DND-41 (cell line): Measurements from ENCODE around the gene PIN4.

Source experiments
- ATAC-seq: fragments of 200-7000 bp; cut with Tn5 transposase; 3 replicates; pipeline ENCODE4 v1.9.1; 2021; ENCODE audit warnings: low read depth; ENCODE audit not compliant: insufficient read depth
- DNase-seq: peaks from one replicate; pipeline ENCODE4 v3.0.0-alpha.2; 2020
- H2AFZ ChIP-seq: 2 replicates; pipeline ENCODE4 v1.6.0; 2012; ENCODE audit warnings: low read depth, low read length
- H3K27ac ChIP-seq: 2 replicates; pipeline ENCODE4 v1.5.1; 2012; ENCODE audit warnings: low read length, inconsistent platforms
- H3K27me3 ChIP-seq: fragments of 200-600 bp; sonication (generic); 2 replicates; pipeline ENCODE4 v1.6.0; 2012; ENCODE audit warnings: low read length, mild to moderate bottlenecking, inconsistent platforms; ENCODE audit not compliant: insufficient read depth, poor library complexity
- H3K36me3 ChIP-seq: 2 replicates; pipeline ENCODE4 v1.5.1; 2012; ENCODE audit warnings: low read length, inconsistent platforms; ENCODE audit not compliant: insufficient read depth
- H3K4me1 ChIP-seq: 2 replicates; pipeline ENCODE4 v1.5.1; 2012; ENCODE audit warnings: mild to moderate bottlenecking, low read length; ENCODE audit not compliant: insufficient read depth
- H3K4me2 ChIP-seq: 2 replicates; pipeline ENCODE4 v1.6.0; 2012; ENCODE audit warnings: mild to moderate bottlenecking, moderate library complexity, low read length, inconsistent platforms; ENCODE audit not compliant: insufficient read depth
- H3K4me3 ChIP-seq, 2 experiments: fragments of 200-600 bp in 1 of 2; shearing (Covaris generic) in 1 of 2; 2 replicates each; pipeline ENCODE4 v1.5.1; 2012 to 2016; ENCODE audit warnings: inconsistent platforms in 2 of 2, low read length in 2 of 2, mild to moderate bottlenecking in 2 of 2, low read depth in 1 of 2, moderate library complexity in 1 of 2
- H3K79me2 ChIP-seq: 2 replicates; pipeline ENCODE4 v1.6.0; 2012; ENCODE audit warnings: low read length, inconsistent platforms; ENCODE audit not compliant: insufficient read depth
- H3K9ac ChIP-seq: 2 replicates; pipeline ENCODE4 v1.6.0; 2012; ENCODE audit warnings: low read depth, mild to moderate bottlenecking, inconsistent platforms, low read length, moderate library complexity
- H3K9me3 ChIP-seq: 2 replicates; pipeline ENCODE4 v1.5.1; 2012; ENCODE audit warnings: low read length, moderate library complexity, mild to moderate bottlenecking, inconsistent platforms; ENCODE audit not compliant: insufficient read depth, severe bottlenecking
- H4K20me1 ChIP-seq: 2 replicates; pipeline ENCODE4 v1.6.0; 2012; ENCODE audit warnings: low read length; ENCODE audit not compliant: insufficient read depth
- CTCF ChIP-seq: IDR thresholded peaks from 2 replicates; pipeline ENCODE4 v1.5.1; 2012; ENCODE audit warnings: borderline replicate concordance, low read length, moderate library complexity, mild to moderate bottlenecking; ENCODE audit not compliant: poor library complexity, severe bottlenecking; ENCODE audit errors: extremely low read depth
- EZH2 ChIP-seq: IDR thresholded peaks from 3 replicates; pipeline ENCODE4 v1.6.1; 2012; ENCODE audit warnings: borderline replicate concordance, low read depth, mild to moderate bottlenecking, moderate library complexity, low read length, inconsistent platforms; ENCODE audit not compliant: severe bottlenecking

The PIN4 gene

GRCh38 chrX:72181178-72182125 lies at the start of gene PIN4:
Gene PIN4, plus strand, starts transcription at chrX:72181757. Its CDS starts 29 bp downstream, at chrX:72181786.
- H3K36me3 ChIP-seq: peaks cover 6% of the 10 kb centered on the region; the same call in 1 of the 2 replicates
- DNase-seq: peak; percentile 95
- ATAC-seq: peak; percentile 93
- H3K4me2 ChIP-seq: peak within 1 kb of the TSS; percentile 86
- peaks cover 35% of the 10 kb centered on the region for H3K79me2 ChIP-seq
- H3K4me1 ChIP-seq: peaks cover 32% of the 10 kb centered on the region
- H3K27me3 ChIP-seq: no peaks in the 10 kb centered on the region
- H3K27ac ChIP-seq: peak within 1 kb of the TSS; percentile 97
- TF ChIP-seq EZH2: no peak
- TF ChIP-seq CTCF: no peak
- peak within 1 kb of the TSS; percentile 43 to 81; a peak in 3 of 4 replicates for H3K4me3 ChIP-seq
- H4K20me1 ChIP-seq: no peaks in the 10 kb centered on the region; the same call in 1 of the 2 replicates
- peak within 1 kb of the TSS; percentile 79 for H2AFZ ChIP-seq
- peak within 1 kb of the TSS; percentile 66 for H3K9ac ChIP-seq
- no peaks in the 10 kb centered on the region for H3K9me3 ChIP-seq

GRCh38 chrX:72132456-72132855 lies 49.1 kb upstream of the PIN4 start:
- no peak for TF ChIP-seq CTCF
- no peak for TF ChIP-seq EZH2
- Histone ChIP-seq H2AFZ (no peak overlapping the region), H4K20me1 (no peaks in the 10 kb centered on the region), H3K27me3 (no peaks in the 10 kb centered on the region), H3K9ac (no peak overlapping the region), H3K9me3 (no peaks in the 10 kb centered on the region), H3K79me2 (no peaks in the 10 kb centered on the region), H3K4me1 (no peaks in the 10 kb centered on the region), H3K27ac (no peak overlapping the region), H3K36me3 (no peaks in the 10 kb centered on the region), H3K4me3 (no peak overlapping the region), H3K4me2 (no peak overlapping the region)
- DNase-seq (no peak), ATAC-seq (no peak)

GRCh38 chrX:72133851-72134546 lies 47.6 kb upstream of the PIN4 start:
- H3K4me3 ChIP-seq: no peak overlapping the region
- H3K36me3 ChIP-seq: no peaks in the 10 kb centered on the region
- no peaks in the 10 kb centered on the region for H3K9me3 ChIP-seq
- no peak for ATAC-seq
- no peak for DNase-seq
- H3K9ac ChIP-seq: no peak overlapping the region
- H3K27me3 ChIP-seq: no peaks in the 10 kb centered on the region
- no peaks in the 10 kb centered on the region for H4K20me1 ChIP-seq
- no peak overlapping the region for H3K4me2 ChIP-seq
- TF ChIP-seq EZH2 (no peak), CTCF (no peak)
- no peaks in the 10 kb centered on the region for H3K4me1 ChIP-seq
- H3K27ac ChIP-seq: no peak overlapping the region
- H3K79me2 ChIP-seq: no peaks in the 10 kb centered on the region
- H2AFZ ChIP-seq: no peak overlapping the region
